Loucy (cell line): ENCODE data around the gene CELF5.

ENCODE experiments used
- EZH2phosphoT487 ChIP-seq: fragments of 200-600 bp; IDR thresholded peaks from 2 replicates; pipeline ENCODE4 v1.6.1; 2018; ENCODE audit warnings: antibody characterized with exemption, mild to moderate bottlenecking, moderate library complexity, borderline replicate concordance
- TF ChIP-seq, protein P1 (sequence below): fragments of 200-600 bp; sonication (generic); conservative IDR thresholded peaks from 2 replicates; pipeline ENCODE4 v1.5.1; 2014; ENCODE audit warnings: mild to moderate bottlenecking, antibody characterized with exemption, low read length

DNA sequence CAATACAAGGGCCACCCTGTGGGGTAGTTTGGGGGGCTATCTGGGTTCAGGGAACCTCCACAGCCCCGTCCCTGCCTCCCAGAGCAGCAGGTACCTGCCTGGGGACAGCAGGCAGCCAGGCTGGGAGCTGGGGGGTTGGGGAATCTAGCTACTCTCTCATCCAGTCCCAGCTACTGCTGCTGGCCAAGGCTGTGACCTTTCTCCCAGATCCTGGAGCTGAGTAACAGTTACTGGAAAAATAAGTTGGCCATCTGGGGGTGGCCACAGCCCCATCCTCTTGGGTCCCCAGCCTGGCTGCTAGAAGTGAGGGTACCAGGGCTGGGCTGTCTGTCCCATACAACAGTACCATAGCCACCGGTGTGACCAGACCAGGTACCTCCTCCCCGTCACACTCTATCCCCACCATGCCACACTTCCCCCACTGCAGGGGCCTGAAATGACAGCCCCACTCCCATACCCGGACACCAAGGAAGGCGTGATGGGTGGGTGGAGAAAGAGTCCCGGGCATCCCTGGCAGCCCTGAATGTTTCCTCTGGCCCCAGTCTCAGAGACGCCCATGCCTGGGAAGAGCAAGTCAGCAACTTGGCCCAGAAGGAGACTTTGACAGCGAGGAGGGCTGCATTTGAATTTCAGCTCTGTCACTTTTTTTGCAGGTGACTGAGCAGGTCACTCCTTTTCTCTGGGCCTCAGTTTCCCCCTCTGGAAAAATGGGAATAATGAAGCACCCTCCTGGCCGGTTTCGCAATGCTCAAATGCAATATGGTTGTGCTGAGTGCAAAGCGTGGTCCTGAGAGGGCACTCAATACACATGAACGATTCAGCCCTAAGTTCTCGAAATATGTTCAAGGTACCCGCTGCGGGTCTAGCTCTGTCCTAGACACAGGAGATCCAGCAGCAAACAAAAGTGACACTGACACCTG is 111.2 kb downstream of the CELF5 start:
- TF ChIP-seq, protein P1, sequence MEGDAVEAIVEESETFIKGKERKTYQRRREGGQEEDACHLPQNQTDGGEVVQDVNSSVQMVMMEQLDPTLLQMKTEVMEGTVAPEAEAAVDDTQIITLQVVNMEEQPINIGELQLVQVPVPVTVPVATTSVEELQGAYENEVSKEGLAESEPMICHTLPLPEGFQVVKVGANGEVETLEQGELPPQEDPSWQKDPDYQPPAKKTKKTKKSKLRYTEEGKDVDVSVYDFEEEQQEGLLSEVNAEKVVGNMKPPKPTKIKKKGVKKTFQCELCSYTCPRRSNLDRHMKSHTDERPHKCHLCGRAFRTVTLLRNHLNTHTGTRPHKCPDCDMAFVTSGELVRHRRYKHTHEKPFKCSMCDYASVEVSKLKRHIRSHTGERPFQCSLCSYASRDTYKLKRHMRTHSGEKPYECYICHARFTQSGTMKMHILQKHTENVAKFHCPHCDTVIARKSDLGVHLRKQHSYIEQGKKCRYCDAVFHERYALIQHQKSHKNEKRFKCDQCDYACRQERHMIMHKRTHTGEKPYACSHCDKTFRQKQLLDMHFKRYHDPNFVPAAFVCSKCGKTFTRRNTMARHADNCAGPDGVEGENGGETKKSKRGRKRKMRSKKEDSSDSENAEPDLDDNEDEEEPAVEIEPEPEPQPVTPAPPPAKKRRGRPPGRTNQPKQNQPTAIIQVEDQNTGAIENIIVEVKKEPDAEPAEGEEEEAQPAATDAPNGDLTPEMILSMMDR = no peak
- TF ChIP-seq EZH2phosphoT487 = no peak
